D721Med (cell line): ENCODE results near the gene SLN.

Source experiments
- DNase-seq: peaks from one replicate; pipeline ENCODE4 v3.0.0; 2011; ENCODE audit warnings: low spot score; ENCODE audit not compliant: insufficient read length
- FAIRE-seq: peaks from 2 replicates; lab custom pipeline; 2011; peaks lifted over from hg19 to GRCh38; lab: Jason Lieb, UNC
- CTCF ChIP-seq: IDR thresholded peaks from 2 replicates; pipeline ENCODE4 v1.5.1; 2012; ENCODE audit warnings: mild to moderate bottlenecking, control low read depth; ENCODE audit not compliant: insufficient read depth; ENCODE audit errors: missing control alignments

The SLN gene

DNA sequence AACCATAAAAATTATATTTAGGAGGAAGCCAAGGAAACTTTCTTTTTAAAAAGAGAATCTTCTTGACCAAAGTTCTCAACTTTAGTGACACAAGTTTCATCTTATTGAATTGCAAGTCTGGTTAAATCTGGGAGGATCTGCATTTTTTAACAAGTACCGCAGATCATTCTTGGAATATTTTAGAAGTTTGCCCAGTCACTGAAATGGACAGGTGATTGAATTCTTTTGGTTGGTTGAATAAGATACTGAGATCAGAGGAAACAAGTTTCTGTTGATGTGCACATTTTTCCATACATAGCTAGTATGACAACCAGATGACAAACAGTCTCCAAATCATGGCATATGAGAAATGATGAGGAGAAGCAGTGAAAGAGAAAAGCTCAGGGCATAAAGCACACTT is 50.2 kb downstream of the SLN start:
- FAIRE-seq = no peak
- no peak for TF ChIP-seq CTCF
- no peak for DNase-seq

GRCh38 chr11:107660066-107660465 is 51.8 kb downstream of the SLN start:
- no peak for TF ChIP-seq CTCF
- no peak for DNase-seq
- FAIRE-seq = no peak

GRCh38 chr11:107659310-107659709 is 52.5 kb downstream of the SLN start:
- no peak for DNase-seq
- FAIRE-seq = no peak
- no peak for TF ChIP-seq CTCF
